GM12875 (cell line): ENCODE results near the gene DEAF1.

Experiments
- H3K4me3 ChIP-seq: one replicate; pipeline ENCODE4 v1.5.1; 2011; ENCODE audit warnings: low read depth, low read length, control low read depth
- TF ChIP-seq, protein P1 (sequence below): IDR thresholded peaks from 2 replicates; pipeline ENCODE4 v1.5.1; 2011; ENCODE audit warnings: low read depth, mild to moderate bottlenecking, control low read depth, inconsistent platforms, low read length, moderate library complexity, borderline replicate concordance; ENCODE audit not compliant: insufficient read depth

Gene DEAF1

DNA sequence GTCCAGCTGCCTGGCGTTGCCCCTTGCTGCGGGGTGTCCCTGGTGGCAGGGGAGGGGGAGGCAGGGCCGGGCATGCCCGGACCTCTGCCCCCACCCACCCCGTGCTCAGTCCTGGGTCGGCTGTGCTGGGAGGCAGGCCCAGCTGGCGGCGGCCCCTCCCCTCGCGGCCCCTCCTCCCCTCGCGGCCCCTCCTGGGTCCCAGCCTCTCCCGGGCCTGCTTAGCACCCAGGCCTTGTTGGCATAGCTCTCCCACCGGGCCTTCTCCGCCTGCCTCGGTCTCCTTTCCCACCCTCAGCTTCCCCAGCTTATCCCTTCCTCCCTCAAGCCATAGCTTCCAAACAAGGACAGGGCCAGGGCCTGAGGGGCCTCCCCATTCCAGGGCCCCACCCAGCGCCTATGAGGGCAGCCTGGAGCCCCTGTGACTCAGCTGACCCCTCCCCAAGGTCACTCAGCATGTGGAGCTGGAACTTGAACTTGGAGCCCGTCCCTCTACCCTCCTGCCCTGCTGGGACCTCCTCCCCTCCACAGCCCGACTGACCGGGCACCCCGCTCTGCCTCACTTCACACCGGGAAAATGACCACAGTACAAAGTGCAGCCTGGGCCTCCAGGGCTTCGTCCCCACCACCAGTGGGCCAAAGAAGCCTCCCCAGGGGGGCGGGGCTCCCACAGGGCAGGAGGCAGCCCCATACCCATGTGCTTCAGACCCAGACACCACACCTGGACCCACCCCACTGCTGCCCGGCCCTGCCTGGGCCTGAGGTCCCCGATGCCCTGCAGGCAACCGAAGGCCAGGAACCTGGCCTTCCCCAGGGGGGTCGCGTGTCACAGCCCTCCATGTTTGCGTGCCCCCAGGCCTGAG lies 12.2 kb upstream of the DEAF1 start:
- H3K4me3 ChIP-seq: no peak overlapping the region
- TF ChIP-seq, protein P1, sequence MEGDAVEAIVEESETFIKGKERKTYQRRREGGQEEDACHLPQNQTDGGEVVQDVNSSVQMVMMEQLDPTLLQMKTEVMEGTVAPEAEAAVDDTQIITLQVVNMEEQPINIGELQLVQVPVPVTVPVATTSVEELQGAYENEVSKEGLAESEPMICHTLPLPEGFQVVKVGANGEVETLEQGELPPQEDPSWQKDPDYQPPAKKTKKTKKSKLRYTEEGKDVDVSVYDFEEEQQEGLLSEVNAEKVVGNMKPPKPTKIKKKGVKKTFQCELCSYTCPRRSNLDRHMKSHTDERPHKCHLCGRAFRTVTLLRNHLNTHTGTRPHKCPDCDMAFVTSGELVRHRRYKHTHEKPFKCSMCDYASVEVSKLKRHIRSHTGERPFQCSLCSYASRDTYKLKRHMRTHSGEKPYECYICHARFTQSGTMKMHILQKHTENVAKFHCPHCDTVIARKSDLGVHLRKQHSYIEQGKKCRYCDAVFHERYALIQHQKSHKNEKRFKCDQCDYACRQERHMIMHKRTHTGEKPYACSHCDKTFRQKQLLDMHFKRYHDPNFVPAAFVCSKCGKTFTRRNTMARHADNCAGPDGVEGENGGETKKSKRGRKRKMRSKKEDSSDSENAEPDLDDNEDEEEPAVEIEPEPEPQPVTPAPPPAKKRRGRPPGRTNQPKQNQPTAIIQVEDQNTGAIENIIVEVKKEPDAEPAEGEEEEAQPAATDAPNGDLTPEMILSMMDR: no peak

DNA sequence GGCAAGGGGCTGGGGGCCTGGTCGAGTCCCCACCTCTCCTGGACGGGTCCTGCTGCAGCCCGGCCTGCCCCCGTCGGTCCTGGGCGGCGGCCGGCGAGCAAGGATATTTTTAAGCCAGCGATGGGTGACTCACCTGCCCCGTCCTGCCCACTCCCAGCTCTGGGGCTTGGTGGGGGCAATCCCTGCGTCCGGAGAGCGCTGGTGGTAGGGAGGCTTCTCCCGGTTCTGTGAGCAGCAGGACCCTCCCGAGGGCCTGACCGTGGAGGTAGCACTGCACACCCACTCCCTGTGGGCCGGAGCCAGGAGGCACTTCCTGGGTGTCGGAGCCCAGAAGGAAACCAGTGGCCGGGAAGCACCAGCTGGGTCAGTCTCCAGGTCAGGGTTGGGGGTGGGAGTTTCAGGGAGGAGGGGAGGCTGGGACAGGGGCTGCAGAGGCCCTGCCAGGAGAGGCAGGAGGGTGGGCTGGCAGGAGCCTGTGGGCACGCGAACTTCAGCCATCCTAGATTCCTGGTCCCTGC lies 11.5 kb upstream of the DEAF1 start:
- H3K4me3 ChIP-seq: no peak overlapping the region

DNA sequence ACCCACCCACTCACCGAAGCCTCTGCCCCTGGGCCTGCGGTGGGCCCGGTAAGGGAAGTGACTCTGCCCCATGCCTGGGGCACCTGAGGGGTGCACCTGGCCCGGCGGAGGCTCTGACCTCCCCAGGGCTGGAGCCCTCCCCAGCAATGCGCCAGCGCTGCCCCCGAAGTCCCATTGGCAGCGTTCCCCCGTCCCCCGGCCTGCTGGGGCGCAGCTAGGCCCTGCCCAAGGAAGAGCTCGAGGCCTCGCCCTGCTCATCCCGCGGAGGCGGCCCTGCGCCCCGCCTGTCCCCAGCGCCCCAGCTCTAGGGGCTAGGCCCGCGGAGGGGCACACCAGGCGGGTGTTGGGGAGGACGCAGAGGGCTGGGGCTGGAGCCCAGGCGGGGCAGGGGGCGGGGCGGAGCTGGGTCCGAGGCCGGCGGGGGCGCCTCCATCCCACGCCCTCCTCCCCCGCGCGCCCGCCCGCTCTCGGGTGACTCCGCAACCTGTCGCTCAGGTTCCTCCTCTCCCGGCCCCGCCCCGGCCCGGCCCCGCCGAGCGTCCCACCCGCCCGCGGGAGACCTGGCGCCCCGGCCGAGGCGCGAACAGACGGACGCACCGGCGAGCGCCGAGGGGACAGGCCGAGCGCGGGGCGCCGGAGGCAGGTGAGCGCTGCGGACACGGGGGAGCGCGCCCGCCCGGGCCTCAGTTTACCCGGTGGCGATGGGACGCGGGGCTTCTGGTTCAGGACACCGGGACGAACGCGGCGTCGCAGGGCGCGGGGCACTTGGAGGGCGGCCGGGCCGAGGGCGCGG lies 10.8 kb upstream of the DEAF1 start, which contains the start of gene EPS8L2:
EPS8L2 (plus strand) TSS at position 586 of the 793 bp plus-strand sequence. CDS start 3,177 bp downstream, outside the sequence.
- TF ChIP-seq, protein P1: no peak
- no peak within 1 kb of the TSS for H3K4me3 ChIP-seq

More for the DNA sequence above, 11.5 kb upstream of the DEAF1 start:
- TF ChIP-seq, protein P1: no peak

DNA sequence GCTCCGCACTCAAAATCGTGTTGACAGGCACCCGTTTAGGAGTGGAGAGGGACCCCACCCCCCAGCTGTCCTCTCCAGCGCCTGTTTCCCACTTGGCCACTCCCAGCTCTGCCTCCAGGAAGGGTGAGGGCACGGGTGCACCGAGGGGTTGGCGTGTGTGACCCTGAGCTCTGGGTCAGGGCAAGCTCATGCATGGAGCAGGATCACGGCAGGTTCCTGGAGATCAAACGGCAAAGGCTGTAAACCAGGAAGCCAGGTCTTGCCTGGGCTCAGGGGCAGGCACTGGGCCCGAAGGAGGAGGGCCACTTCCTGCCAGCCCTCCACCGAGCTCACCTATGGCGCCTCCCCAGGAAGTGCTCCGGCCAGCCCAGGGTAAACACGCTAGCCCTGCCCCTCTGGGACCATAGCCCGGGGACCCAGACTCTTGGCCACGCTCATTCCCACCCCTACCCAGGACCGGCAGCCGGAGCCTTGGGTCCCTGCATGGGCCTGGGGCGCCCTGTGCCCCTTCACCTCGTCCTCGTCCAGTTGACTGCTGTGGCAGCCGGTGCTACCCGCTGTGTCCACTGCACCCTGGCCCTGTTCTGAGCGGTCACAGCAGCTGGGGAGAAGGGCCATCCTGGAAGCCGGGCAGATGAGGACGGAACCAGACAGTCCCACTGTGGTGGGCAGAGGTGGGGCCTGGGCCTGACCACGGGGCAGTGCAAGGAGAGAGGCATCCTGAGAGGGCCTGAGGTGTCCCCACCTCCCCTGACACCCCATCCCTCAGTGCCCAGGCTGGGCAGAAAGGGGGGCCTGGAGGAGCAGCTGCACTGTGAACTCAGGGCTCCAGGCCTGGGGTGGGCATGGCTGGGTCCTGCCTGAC lies 10.0 kb upstream of the DEAF1 start:
- TF ChIP-seq, protein P1: no peak
- H3K4me3 ChIP-seq: no peak overlapping the region

DNA sequence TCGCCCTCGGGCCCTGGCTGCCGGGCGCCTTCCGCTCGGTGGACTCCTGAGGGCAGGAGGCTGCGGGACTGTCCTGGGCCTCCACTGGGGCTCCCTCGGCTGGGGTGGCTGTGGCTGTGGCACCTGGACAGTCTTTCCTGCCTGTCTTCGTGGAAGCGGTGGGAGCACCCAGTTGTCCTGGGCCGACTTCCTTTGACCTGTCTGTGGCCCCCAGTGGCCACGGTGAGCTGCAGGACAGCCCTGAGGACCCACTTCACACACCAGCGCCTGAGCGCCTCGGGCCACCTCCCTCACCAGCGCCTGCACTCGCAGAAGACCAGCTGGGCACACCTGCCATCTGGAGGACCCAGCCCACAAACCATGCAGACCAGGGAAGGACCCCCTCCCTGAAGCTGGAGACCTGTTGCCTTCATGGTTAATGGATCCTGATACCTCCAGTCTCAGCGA lies 9.2 kb upstream of the DEAF1 start:
- TF ChIP-seq, protein P1: no peak
- no peak overlapping the region for H3K4me3 ChIP-seq

DNA sequence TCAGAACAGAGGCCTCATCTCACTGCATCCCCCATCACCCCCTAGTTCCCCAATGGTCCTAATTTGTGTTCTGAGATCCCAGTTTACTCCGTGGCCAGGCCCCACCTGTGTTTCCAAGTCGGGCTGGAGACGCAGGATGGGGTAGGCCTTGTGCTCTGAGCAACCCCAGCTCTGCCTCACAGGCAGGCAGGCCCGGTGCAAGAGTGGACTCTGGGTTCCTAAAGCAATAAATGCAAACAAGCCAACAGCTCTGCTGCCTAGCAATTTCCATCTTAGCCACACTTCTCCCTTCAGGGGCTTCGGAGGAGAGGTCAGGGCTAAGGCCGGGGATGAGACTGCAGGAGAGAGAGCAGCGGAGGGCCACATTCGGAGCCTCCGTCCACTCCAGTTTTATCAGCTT lies 8.5 kb upstream of the DEAF1 start:
- TF ChIP-seq, protein P1: no peak
- H3K4me3 ChIP-seq: no peak overlapping the region
